ENCODE data around the gene UPK2. TPM values are rescaled to one million over a fixed set of nuclear protein-coding genes. Genes with fewer than 3 reads are reported as not detected.
"Not testable (repeated sequence)": the region's sequence is repeated elsewhere in the genome, so short reads cannot be mapped to it uniquely, and the experiment has no call there.

UPK2 gene
- polyA plus RNA-seq, 2 donors, result 1.1 to 11.2 TPM

GRCh38 chr11:118957549-118957948 lies 1.5 kb downstream of the UPK2 start:
- Histone ChIP-seq H3K4me1 (ENCODE audit: control insufficient read depth in 2 of 2, insufficient read depth in 2 of 2, low read length in 1 of 2) (no peaks in the 10 kb centered on the region), H3K27ac (ENCODE audit: low read depth in 2 of 2, low read length in 1 of 2) (no peak overlapping the region), H3K9me3 (ENCODE audit: control insufficient read depth in 2 of 2, insufficient read depth in 1 of 2, low read depth in 1 of 2, low read length in 1 of 2) (no peaks in the 10 kb centered on the region), H3K27me3 (ENCODE audit: control insufficient read depth in 1 of 2, insufficient read depth in 2 of 2, low read length in 2 of 2) (no peaks in the 10 kb centered on the region), H3K4me3 (ENCODE audit: low read depth in 1 of 2, low read length in 2 of 2) (no peak overlapping the region), H3K36me3 (ENCODE audit: control insufficient read depth in 2 of 2, insufficient read depth in 2 of 2, low read length in 1 of 2) (no peaks in the 10 kb centered on the region)
- 83 to 86% methylated on average over 11 of the region's 11 CpGs for WGBS, 2 donors

- 88 to 92% methylated on average over 8 of the region's 8 CpGs for WGBS, 2 donors
- H3K36me3 ChIP-seq (ENCODE audit: control insufficient read depth in 2 of 2, insufficient read depth in 2 of 2, low read length in 1 of 2), result no peaks in the 10 kb centered on the region
- H3K4me1 ChIP-seq (ENCODE audit: control insufficient read depth in 2 of 2, insufficient read depth in 2 of 2, low read length in 1 of 2), result no peaks in the 10 kb centered on the region
- no peaks in the 10 kb centered on the region for H3K9me3 ChIP-seq (ENCODE audit: control insufficient read depth in 2 of 2, insufficient read depth in 1 of 2, low read depth in 1 of 2, low read length in 1 of 2)
- H3K4me3 ChIP-seq (ENCODE audit: low read depth in 1 of 2, low read length in 2 of 2), result no peak overlapping the region
- H3K27ac ChIP-seq (ENCODE audit: low read depth in 2 of 2, low read length in 1 of 2), result no peak overlapping the region
- no peaks in the 10 kb centered on the region for H3K27me3 ChIP-seq (ENCODE audit: control insufficient read depth in 1 of 2, insufficient read depth in 2 of 2, low read length in 2 of 2)
These were observed 1.9 kb downstream of the UPK2 start for GRCh38 chr11:118957968-118958367.

- no peaks in the 10 kb centered on the region for H3K4me1 ChIP-seq (ENCODE audit: control insufficient read depth in 2 of 2, insufficient read depth in 2 of 2, low read length in 1 of 2)
- no peak overlapping the region for H3K27ac ChIP-seq (ENCODE audit: low read depth in 2 of 2, low read length in 1 of 2)
- H3K4me3 ChIP-seq (ENCODE audit: low read depth in 1 of 2, low read length in 2 of 2), result no peak overlapping the region
- no peaks in the 10 kb centered on the region for H3K36me3 ChIP-seq (ENCODE audit: control insufficient read depth in 2 of 2, insufficient read depth in 2 of 2, low read length in 1 of 2)
- no peaks in the 10 kb centered on the region for H3K27me3 ChIP-seq (ENCODE audit: control insufficient read depth in 1 of 2, insufficient read depth in 2 of 2, low read length in 2 of 2)
- no peaks in the 10 kb centered on the region for H3K9me3 ChIP-seq (ENCODE audit: control insufficient read depth in 2 of 2, insufficient read depth in 1 of 2, low read depth in 1 of 2, low read length in 1 of 2)
- WGBS, 2 donors, result 70 to 78% methylated on average over 2 of the region's 2 CpGs
These were observed 2.5 kb downstream of the UPK2 start for GRCh38 chr11:118958577-118958976.

- H3K4me1 ChIP-seq (ENCODE audit: control insufficient read depth in 2 of 2, insufficient read depth in 2 of 2, low read length in 1 of 2), result no peaks in the 10 kb centered on the region
- H3K27ac ChIP-seq (ENCODE audit: low read depth in 2 of 2, low read length in 1 of 2), result no peak overlapping the region
- no peaks in the 10 kb centered on the region for H3K36me3 ChIP-seq (ENCODE audit: control insufficient read depth in 2 of 2, insufficient read depth in 2 of 2, low read length in 1 of 2)
- no peaks in the 10 kb centered on the region for H3K27me3 ChIP-seq (ENCODE audit: control insufficient read depth in 1 of 2, insufficient read depth in 2 of 2, low read length in 2 of 2)
- 71 to 76% methylated on average over 5 of the region's 5 CpGs for WGBS, 2 donors
- H3K9me3 ChIP-seq (ENCODE audit: control insufficient read depth in 2 of 2, insufficient read depth in 1 of 2, low read depth in 1 of 2, low read length in 1 of 2), result no peaks in the 10 kb centered on the region
- H3K4me3 ChIP-seq (ENCODE audit: low read depth in 1 of 2, low read length in 2 of 2), result no peak overlapping the region
These were observed 5.1 kb downstream of the UPK2 start for GRCh38 chr11:118961189-118961588.

- H3K9me3 ChIP-seq (ENCODE audit: control insufficient read depth in 2 of 2, insufficient read depth in 1 of 2, low read depth in 1 of 2, low read length in 1 of 2), result no peaks in the 10 kb centered on the region
- H3K4me1 ChIP-seq (ENCODE audit: control insufficient read depth in 2 of 2, insufficient read depth in 2 of 2, low read length in 1 of 2), result no peaks in the 10 kb centered on the region
- no peak overlapping the region for H3K27ac ChIP-seq (ENCODE audit: low read depth in 2 of 2, low read length in 1 of 2)
- no peak overlapping the region for H3K4me3 ChIP-seq (ENCODE audit: low read depth in 1 of 2, low read length in 2 of 2)
- no peaks in the 10 kb centered on the region for H3K36me3 ChIP-seq (ENCODE audit: control insufficient read depth in 2 of 2, insufficient read depth in 2 of 2, low read length in 1 of 2)
- no peaks in the 10 kb centered on the region for H3K27me3 ChIP-seq (ENCODE audit: control insufficient read depth in 1 of 2, insufficient read depth in 2 of 2, low read length in 2 of 2)
- WGBS, 2 donors, result 40 to 46% methylated on average over 11 of the region's 11 CpGs
These were observed 5.5 kb downstream of the UPK2 start for GRCh38 chr11:118961591-118961990.

- not testable (repeated sequence) for H3K27ac ChIP-seq (ENCODE audit: low read depth in 2 of 2, low read length in 1 of 2); H3K9me3 ChIP-seq (ENCODE audit: control insufficient read depth in 2 of 2, insufficient read depth in 1 of 2, low read depth in 1 of 2, low read length in 1 of 2); H3K4me1 ChIP-seq (ENCODE audit: control insufficient read depth in 2 of 2, insufficient read depth in 2 of 2, low read length in 1 of 2); H3K36me3 ChIP-seq (ENCODE audit: control insufficient read depth in 2 of 2, insufficient read depth in 2 of 2, low read length in 1 of 2); H3K4me3 ChIP-seq (ENCODE audit: low read depth in 1 of 2, low read length in 2 of 2); H3K27me3 ChIP-seq (ENCODE audit: control insufficient read depth in 1 of 2, insufficient read depth in 2 of 2, low read length in 2 of 2)
- WGBS, 2 donors, result 93 to 95% methylated on average over 2 of the region's 2 CpGs
These were observed 13.4 kb downstream of the UPK2 start for GRCh38 chr11:118969508-118969907.

- H3K9me3 ChIP-seq (ENCODE audit: control insufficient read depth in 2 of 2, insufficient read depth in 1 of 2, low read depth in 1 of 2, low read length in 1 of 2), result no peaks in the 10 kb centered on the region
- H3K4me3 ChIP-seq (ENCODE audit: low read depth in 1 of 2, low read length in 2 of 2), result no peak within 1 kb of the TSS
- WGBS, 2 donors, result 39 to 40% methylated on average over 33 of the region's 33 CpGs
- no peaks in the 10 kb centered on the region for H3K27me3 ChIP-seq (ENCODE audit: control insufficient read depth in 1 of 2, insufficient read depth in 2 of 2, low read length in 2 of 2)
- no peaks in the 10 kb centered on the region for H3K36me3 ChIP-seq (ENCODE audit: control insufficient read depth in 2 of 2, insufficient read depth in 2 of 2, low read length in 1 of 2)
- H3K27ac ChIP-seq (ENCODE audit: low read depth in 2 of 2, low read length in 1 of 2), result no peak within 1 kb of the TSS
- no peaks in the 10 kb centered on the region for H3K4me1 ChIP-seq (ENCODE audit: control insufficient read depth in 2 of 2, insufficient read depth in 2 of 2, low read length in 1 of 2)
These were observed 15.5 kb downstream of the UPK2 start, which contains the start of gene FOXR1 for GRCh38 chr11:118971646-118972045. FOXR1 (plus strand) TSS chr11:118971761; CDS start chr11:118971932, 171 bp downstream.

GRCh38 chr11:118973985-118974384 lies 17.9 kb downstream of the UPK2 start:
- no peaks in the 10 kb centered on the region for H3K27me3 ChIP-seq (ENCODE audit: control insufficient read depth in 1 of 2, insufficient read depth in 2 of 2, low read length in 2 of 2)
- H3K27ac ChIP-seq (ENCODE audit: low read depth in 2 of 2, low read length in 1 of 2), result peak overlapping the region in 1 of 2 donors; percentile 11
- H3K4me1 ChIP-seq (ENCODE audit: control insufficient read depth in 2 of 2, insufficient read depth in 2 of 2, low read length in 1 of 2), result no peaks in the 10 kb centered on the region
- no peaks in the 10 kb centered on the region for H3K36me3 ChIP-seq (ENCODE audit: control insufficient read depth in 2 of 2, insufficient read depth in 2 of 2, low read length in 1 of 2)
- WGBS, 2 donors, result 92 to 93% methylated on average over 2 of the region's 2 CpGs
- H3K4me3 ChIP-seq (ENCODE audit: low read depth in 1 of 2, low read length in 2 of 2), result no peak overlapping the region
- H3K9me3 ChIP-seq (ENCODE audit: control insufficient read depth in 2 of 2, insufficient read depth in 1 of 2, low read depth in 1 of 2, low read length in 1 of 2), result no peaks in the 10 kb centered on the region

GRCh38 chr11:118975771-118976709 lies 19.9 kb downstream of the UPK2 start:
- no peak overlapping the region for H3K4me3 ChIP-seq (ENCODE audit: low read depth in 1 of 2, low read length in 2 of 2)
- 76 to 80% methylated on average over 15 of the region's 15 CpGs for WGBS, 2 donors
- H3K36me3 ChIP-seq (ENCODE audit: control insufficient read depth in 2 of 2, insufficient read depth in 2 of 2, low read length in 1 of 2), result no peaks in the 10 kb centered on the region
- no peaks in the 10 kb centered on the region for H3K9me3 ChIP-seq (ENCODE audit: control insufficient read depth in 2 of 2, insufficient read depth in 1 of 2, low read depth in 1 of 2, low read length in 1 of 2)
- peaks cover 0 to 3% of the 10 kb centered on the region in 2 donors for H3K4me1 ChIP-seq (ENCODE audit: control insufficient read depth in 2 of 2, insufficient read depth in 2 of 2, low read length in 1 of 2)
- no peaks in the 10 kb centered on the region for H3K27me3 ChIP-seq (ENCODE audit: control insufficient read depth in 1 of 2, insufficient read depth in 2 of 2, low read length in 2 of 2)
- H3K27ac ChIP-seq (ENCODE audit: low read depth in 2 of 2, low read length in 1 of 2), result no peak overlapping the region

GRCh38 chr11:118979434-118979833 lies 23.3 kb downstream of the UPK2 start:
- peaks cover 0 to 3% of the 10 kb centered on the region in 2 donors for H3K4me1 ChIP-seq (ENCODE audit: control insufficient read depth in 2 of 2, insufficient read depth in 2 of 2, low read length in 1 of 2)

More at GRCh38 chr11:118979434-118979833, 23.3 kb downstream of the UPK2 start:
- Histone ChIP-seq H3K27me3 (ENCODE audit: control insufficient read depth in 1 of 2, insufficient read depth in 2 of 2, low read length in 2 of 2) (no peaks in the 10 kb centered on the region), H3K9me3 (ENCODE audit: control insufficient read depth in 2 of 2, insufficient read depth in 1 of 2, low read depth in 1 of 2, low read length in 1 of 2) (no peaks in the 10 kb centered on the region), H3K36me3 (ENCODE audit: control insufficient read depth in 2 of 2, insufficient read depth in 2 of 2, low read length in 1 of 2) (no peaks in the 10 kb centered on the region), H3K4me3 (ENCODE audit: low read depth in 1 of 2, low read length in 2 of 2) (no peak overlapping the region), H3K27ac (ENCODE audit: low read depth in 2 of 2, low read length in 1 of 2) (no peak overlapping the region)
- 57 to 69% methylated on average over 9 of the region's 9 CpGs for WGBS, 2 donors

Data from esophagus (tissue), 2 donors.